Effector memory CD4-positive, alpha-beta T cell (primary cell): ENCODE measurements around the gene KCTD5.
"Not testable (repeated sequence)": the region's sequence is repeated elsewhere in the genome, so short reads cannot be mapped to it uniquely, and the experiment has no call there.

Source experiments
- DNase-seq, 3 donors: peaks; one replicate each; pipeline ENCODE4 v3.0.0-alpha.2; 2020
- H3K27ac ChIP-seq: 2 replicates; pipeline ENCODE4 v1.7.0; 2013; ENCODE audit warnings: mild to moderate bottlenecking, low read length, moderate library complexity; ENCODE audit not compliant: insufficient read depth, poor library complexity, severe bottlenecking
- H3K27me3 ChIP-seq: replicated peaks from 2 replicates; pipeline ENCODE4 v1.7.0; 2013; ENCODE audit warnings: mild to moderate bottlenecking, low read length; ENCODE audit not compliant: insufficient read depth, control insufficient read depth, poor library complexity, severe bottlenecking
- H3K36me3 ChIP-seq: 2 replicates; pipeline ENCODE4 v1.7.0; 2013; ENCODE audit warnings: mild to moderate bottlenecking, low read length, moderate library complexity; ENCODE audit not compliant: control insufficient read depth, insufficient read depth
- H3K4me1 ChIP-seq: 2 replicates; pipeline ENCODE4 v1.7.0; 2013; ENCODE audit warnings: low read length, mild to moderate bottlenecking; ENCODE audit not compliant: control insufficient read depth, insufficient read depth, poor library complexity, severe bottlenecking
- H3K4me3 ChIP-seq: 2 replicates; pipeline ENCODE4 v1.7.0; 2013; ENCODE audit warnings: low read length, low read depth, mild to moderate bottlenecking; ENCODE audit not compliant: insufficient read depth, poor library complexity, severe bottlenecking
- H3K9me3 ChIP-seq: 2 replicates; pipeline ENCODE4 v1.7.0; 2013; ENCODE audit warnings: mild to moderate bottlenecking, low read length, moderate library complexity; ENCODE audit not compliant: control insufficient read depth
- total RNA-seq, 3 donors: gene quantifications; one replicate each; lab custom pipeline; 2026; lab: John Stamatoyannopoulos, UW

KCTD5 gene, protein sequence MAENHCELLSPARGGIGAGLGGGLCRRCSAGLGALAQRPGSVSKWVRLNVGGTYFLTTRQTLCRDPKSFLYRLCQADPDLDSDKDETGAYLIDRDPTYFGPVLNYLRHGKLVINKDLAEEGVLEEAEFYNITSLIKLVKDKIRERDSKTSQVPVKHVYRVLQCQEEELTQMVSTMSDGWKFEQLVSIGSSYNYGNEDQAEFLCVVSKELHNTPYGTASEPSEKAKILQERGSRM
- total RNA-seq = 16.8 to 22.5 (median 18.9) reads per million in 3 donors

DNA sequence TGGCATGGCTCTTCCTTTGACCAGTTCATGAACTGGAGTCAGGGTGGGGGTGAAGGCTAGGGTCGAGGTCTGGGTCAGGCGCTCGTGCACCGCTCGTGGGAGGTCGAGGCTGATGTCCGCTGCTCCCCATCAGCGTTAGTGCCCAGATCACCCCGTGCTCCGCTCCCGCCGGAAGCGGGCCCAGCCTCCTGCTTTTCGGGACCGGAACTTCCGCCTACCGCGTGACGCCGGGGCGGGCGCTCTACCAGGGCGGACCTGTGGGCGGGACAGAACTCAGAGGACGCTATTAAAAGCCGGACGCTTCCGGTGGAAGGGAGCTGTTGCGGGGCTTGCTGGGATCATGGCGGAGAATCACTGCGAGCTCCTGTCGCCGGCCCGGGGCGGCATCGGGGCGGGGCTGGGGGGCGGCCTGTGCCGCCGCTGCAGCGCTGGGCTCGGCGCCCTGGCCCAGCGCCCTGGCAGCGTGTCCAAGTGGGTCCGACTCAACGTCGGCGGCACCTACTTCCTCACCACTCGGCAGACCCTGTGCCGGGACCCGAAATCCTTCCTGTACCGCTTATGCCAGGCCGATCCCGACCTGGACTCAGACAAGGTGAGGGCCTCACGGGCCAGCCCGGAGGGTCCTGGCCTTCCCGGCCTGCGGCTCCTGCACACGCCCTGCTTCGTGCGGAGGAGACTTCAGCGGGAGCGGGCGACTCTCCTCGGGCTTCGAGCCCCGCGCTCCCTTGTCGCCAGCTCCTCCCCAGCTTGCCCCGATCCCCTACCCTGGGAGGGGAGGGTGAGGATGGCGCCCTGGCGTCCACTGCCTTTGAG, at the start of gene KCTD5:
Gene KCTD5 (plus strand): TSS at position 315 of the 813 bp plus-strand sequence. CDS start 26 bp downstream, at position 341.
- Histone ChIP-seq H3K36me3 (no peaks in the 10 kb centered on the region), H3K27ac (peak within 1 kb of the TSS; percentile 74), H3K27me3 (no peaks in the 10 kb centered on the region), H3K9me3 (no peaks in the 10 kb centered on the region), H3K4me3 (peak within 1 kb of the TSS; percentile 99), H3K4me1 (peaks cover 19% of the 10 kb centered on the region)
- DNase-seq = peak; percentile 91 to 94 (median 91)

DNA sequence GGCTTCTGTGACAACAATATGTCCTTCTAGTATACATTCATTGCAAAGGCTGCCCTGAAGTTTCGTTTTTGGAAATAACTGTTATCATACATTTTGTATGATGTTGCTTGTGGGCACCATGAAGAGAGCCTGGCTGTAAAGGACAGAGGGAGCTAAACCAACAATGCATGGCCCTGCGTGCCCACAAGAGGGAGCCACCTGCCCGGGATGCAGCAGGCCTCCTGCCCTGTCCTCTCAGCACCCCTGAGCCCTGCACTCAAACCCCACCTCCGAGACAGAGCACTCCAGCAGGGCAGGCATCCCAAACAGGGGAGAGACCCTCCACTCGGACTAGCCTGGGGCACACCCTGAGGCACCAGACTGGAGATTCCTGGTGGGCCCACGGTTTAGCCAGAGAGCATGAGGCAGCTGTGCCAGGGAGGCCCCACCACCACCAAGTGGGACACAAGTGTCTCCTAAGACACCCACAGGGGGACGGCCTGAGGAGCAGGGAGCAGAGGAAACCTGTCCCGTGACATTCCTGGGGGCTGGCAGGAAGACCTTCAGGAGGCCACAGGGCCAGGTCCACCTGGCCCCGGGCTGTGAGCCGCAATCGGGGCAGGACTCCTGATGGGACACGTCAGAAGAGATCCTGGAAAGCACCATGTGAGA, 43.1 kb upstream of the KCTD5 start:
- H3K9me3 ChIP-seq, H3K27ac ChIP-seq, H3K27me3 ChIP-seq, H3K4me1 ChIP-seq, H3K4me3 ChIP-seq, H3K36me3 ChIP-seq: not testable (repeated sequence)
- peak in 2 of 3 donors; percentile 23 to 43 for DNase-seq

DNA sequence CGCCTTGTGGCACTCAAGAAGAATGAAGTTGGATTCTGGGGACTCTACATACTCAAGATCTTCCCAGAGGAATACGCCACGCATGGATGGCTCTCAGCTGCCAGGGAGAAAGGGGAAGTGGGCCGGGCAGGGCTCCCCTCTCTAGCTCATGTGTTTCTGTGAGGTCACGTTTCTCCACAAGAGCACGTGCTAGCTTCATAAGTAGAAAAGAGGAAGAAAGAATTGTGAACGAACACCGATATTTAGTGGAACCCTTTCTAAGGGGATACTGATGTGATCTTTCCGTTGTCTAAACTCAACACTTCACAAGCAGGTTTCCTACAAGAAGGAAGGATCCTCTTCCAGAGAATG, 42.6 kb upstream of the KCTD5 start:
- not testable (repeated sequence) for H3K27me3 ChIP-seq, H3K27ac ChIP-seq, H3K9me3 ChIP-seq, H3K36me3 ChIP-seq, H3K4me1 ChIP-seq, H3K4me3 ChIP-seq, DNase-seq

DNA sequence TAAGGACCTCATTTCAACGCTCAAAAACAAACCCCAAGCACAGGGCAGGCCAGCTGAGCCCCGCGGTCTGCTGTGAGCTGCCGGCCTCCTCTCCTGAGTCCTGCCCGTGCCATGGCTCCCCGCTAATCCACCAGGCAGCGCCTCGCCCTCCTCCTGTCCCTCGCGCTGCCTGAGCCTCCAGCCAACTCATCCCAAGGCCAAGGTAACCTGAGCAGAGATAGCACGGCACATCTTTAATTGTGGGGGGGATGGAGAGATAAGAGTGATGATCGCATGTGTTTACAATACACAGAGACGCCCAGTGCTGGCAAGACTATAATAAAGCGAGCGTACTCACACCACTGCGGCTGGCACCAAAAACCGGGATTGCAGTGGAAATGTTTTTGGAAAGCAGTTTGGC, 39.8 kb upstream of the KCTD5 start:
- H3K27ac ChIP-seq, H3K9me3 ChIP-seq, DNase-seq, H3K4me1 ChIP-seq, H3K27me3 ChIP-seq, H3K36me3 ChIP-seq, H3K4me3 ChIP-seq: not testable (repeated sequence)

DNA sequence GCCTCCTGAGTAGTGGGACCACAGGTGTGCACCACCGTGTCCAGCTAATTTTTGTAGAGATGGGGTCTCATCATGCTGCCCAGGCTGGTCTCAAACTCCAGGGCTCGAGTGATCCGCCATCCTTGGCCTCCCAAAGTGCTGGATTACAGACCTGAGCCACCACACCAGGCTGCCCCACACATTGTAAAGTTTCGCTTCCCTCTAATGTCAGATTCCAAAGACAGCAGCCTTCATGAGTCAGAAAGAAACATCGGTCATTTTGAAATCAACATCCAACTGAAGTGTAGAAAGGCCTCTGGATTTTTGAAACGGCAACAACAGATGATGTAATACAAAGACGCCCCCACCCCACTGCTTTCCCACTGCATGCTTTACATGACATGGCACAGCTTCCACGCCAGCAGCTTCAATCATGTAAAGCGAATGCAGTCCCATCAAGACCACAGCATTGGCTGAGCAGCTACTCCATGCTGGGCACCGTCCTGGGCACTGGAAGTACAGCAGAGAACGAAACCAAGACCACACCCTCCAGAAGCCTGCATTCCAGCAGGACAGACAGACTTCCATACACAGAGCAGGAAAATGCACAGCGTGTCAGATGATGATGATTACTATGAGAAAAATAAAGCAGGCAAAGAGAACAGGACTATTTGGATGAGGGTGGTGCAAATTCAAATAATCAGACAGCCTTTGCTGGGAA, 37.4 kb upstream of the KCTD5 start:
- not testable (repeated sequence) for H3K27me3 ChIP-seq, H3K4me1 ChIP-seq, H3K36me3 ChIP-seq, H3K9me3 ChIP-seq, H3K4me3 ChIP-seq, H3K27ac ChIP-seq, DNase-seq

DNA sequence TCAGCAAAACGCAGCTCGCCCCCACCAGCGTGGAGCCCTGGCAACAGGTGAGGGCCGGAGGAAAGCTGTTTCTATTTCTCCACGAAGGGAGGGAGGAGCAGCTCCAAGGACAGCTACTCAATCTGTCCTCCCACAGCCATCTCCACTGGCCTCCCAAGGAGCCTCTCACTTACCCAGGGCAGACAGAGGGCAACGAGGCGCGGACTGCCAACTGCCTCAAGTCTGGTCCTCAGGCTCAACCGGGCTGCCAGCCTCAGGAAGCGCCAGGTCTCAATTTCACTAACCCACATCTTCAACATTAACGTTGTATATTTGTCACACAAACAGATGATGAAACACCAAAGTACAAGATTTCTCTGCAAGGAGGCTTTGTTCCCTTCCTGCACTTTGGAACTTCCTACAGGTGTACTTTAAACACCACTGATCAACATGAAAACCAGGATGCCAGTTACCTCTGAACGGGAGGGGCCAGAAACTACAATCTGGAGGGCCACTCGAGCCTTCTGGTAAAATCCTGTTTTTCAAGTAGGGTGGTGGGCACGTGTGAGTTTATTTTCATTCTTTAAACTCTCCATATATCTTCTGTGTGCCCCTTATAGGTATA, 31.0 kb upstream of the KCTD5 start:
- not testable (repeated sequence) for H3K27me3 ChIP-seq, H3K4me3 ChIP-seq, H3K4me1 ChIP-seq, DNase-seq, H3K36me3 ChIP-seq, H3K27ac ChIP-seq, H3K9me3 ChIP-seq

DNA sequence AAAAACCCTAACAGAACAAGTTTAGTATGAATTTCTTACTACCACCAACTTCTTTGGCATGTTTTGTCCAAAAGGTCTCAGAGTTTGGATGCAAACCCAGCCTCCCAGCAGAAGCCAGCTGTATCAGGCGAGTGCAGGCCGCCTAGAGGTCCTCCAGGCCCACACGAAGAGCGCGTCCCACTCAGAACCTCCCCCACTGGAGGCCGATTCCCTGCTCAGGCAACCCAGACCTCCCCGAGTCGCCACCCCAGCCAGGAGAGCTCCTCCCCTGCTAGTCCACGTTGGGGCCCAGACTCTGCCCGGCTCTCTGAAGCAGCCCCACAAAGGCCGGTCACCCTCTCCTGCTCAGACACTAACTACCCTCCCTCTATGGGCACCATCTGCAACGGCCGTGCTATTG, 28.4 kb upstream of the KCTD5 start:
- not testable (repeated sequence) for H3K4me1 ChIP-seq, H3K4me3 ChIP-seq, DNase-seq, H3K27me3 ChIP-seq, H3K36me3 ChIP-seq, H3K9me3 ChIP-seq, H3K27ac ChIP-seq

DNA sequence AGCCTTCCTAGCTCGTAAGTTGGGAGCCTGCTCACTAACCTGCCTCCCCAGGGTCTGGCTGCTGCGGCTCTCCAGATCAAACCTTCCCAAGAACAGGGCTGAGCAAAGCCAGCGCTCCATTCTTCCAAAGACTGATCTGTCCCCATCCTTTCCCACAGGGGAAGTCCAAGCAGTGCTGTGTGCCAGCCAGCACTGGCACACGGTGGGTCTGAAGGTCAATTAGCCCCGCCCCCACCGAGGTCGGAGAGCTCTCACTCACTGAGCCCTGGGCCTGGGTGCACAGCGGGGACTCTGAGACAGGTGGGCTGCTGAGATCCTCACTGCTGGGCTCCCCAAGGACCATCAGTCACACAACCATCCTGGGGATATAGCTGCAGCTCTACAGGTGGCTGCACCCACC, 27.4 kb upstream of the KCTD5 start:
- not testable (repeated sequence) for H3K4me1 ChIP-seq, H3K27me3 ChIP-seq, H3K36me3 ChIP-seq, DNase-seq, H3K9me3 ChIP-seq, H3K4me3 ChIP-seq, H3K27ac ChIP-seq

DNA sequence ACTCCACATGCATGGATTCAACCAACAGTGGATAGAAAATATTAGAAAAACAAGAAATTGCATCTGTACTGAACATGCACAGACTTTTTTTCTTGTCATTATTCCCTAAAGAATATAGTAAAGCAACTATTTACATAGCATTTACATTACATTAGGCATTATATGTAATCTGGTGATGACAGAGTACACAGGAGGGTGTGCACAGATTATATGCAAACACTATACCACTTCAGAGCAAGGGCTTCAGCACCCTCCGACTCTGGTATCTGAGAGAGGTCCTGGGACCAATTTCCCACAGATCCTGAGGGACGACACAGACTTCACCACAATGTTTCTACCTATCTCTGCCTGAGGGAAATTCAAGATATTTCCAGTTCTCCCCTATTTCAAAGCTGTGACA, 25.3 kb upstream of the KCTD5 start:
- H3K27me3 ChIP-seq = no peaks in the 10 kb centered on the region
- H3K9me3 ChIP-seq = no peaks in the 10 kb centered on the region
- no peak for DNase-seq
- H3K36me3 ChIP-seq = no peaks in the 10 kb centered on the region
- H3K4me3 ChIP-seq = no peak overlapping the region
- no peak overlapping the region for H3K27ac ChIP-seq
- H3K4me1 ChIP-seq = no peaks in the 10 kb centered on the region
